Astrocyte (in vitro differentiated cells and primary cell): ENCODE measurements around the gene CDKAL1. TPM values are rescaled to one million over a fixed set of nuclear protein-coding genes. Genes with fewer than 3 reads are reported as not detected.
A peak's percentile ranks its signal among the peaks of the same experiment; 100 is the strongest.

Experiments
- DNase-seq: peaks from one replicate; pipeline ENCODE4 v3.0.0-alpha.2; 2010; ENCODE audit warnings: low read depth
- FAIRE-seq: peaks from 2 replicates; lab custom pipeline; 2011; peaks lifted over from hg19 to GRCh38; lab: Jason Lieb, UNC
- H2AFZ ChIP-seq: 2 replicates; pipeline ENCODE4 v1.6.0; 2012; ENCODE audit warnings: low read depth, low read length, inconsistent platforms
- H3K27ac ChIP-seq: 2 replicates; pipeline ENCODE4 v1.5.1; 2011; ENCODE audit warnings: low read depth, low read length, inconsistent platforms
- H3K27me3 ChIP-seq: 2 replicates; pipeline ENCODE4 v1.6.0; 2011; ENCODE audit warnings: low read length, inconsistent platforms; ENCODE audit not compliant: insufficient read depth
- H3K36me3 ChIP-seq: 2 replicates; pipeline ENCODE4 v1.5.1; 2011; ENCODE audit warnings: low read length, inconsistent platforms; ENCODE audit not compliant: insufficient read depth
- H3K4me1 ChIP-seq: 2 replicates; pipeline ENCODE4 v1.5.1; 2011; ENCODE audit warnings: low read length, inconsistent platforms; ENCODE audit not compliant: insufficient read depth
- H3K4me2 ChIP-seq: 2 replicates; pipeline ENCODE4 v1.6.0; 2012; ENCODE audit warnings: low read length, inconsistent platforms
- H3K4me3 ChIP-seq: 2 replicates; pipeline ENCODE4 v1.5.1; 2011; ENCODE audit warnings: low read depth, mild to moderate bottlenecking, low read length, inconsistent platforms; ENCODE audit not compliant: insufficient read depth
- H3K79me2 ChIP-seq: 2 replicates; pipeline ENCODE4 v1.6.0; 2012; ENCODE audit warnings: mild to moderate bottlenecking, low read length, inconsistent platforms; ENCODE audit not compliant: insufficient read depth
- H3K9ac ChIP-seq: 2 replicates; pipeline ENCODE4 v1.6.0; 2012; ENCODE audit warnings: mild to moderate bottlenecking, low read length, inconsistent platforms
- H3K9me3 ChIP-seq: 2 replicates; pipeline ENCODE4 v1.5.1; 2012; ENCODE audit warnings: low read depth, mild to moderate bottlenecking, low read length, inconsistent platforms; ENCODE audit not compliant: insufficient read depth
- H4K20me1 ChIP-seq: 2 replicates; pipeline ENCODE4 v1.6.0; 2012; ENCODE audit warnings: low read length, inconsistent platforms; ENCODE audit not compliant: insufficient read depth
- H3K27ac Mint-ChIP-seq: one replicate; pipeline ENCODE4 v1.8.0; 2021; ENCODE audit warnings: mild to moderate bottlenecking, mixed read lengths; ENCODE audit not compliant: unreplicated experiment
- H3K27me3 Mint-ChIP-seq: one replicate; pipeline ENCODE4 v1.8.0; 2021; ENCODE audit warnings: low read depth, mixed read lengths; ENCODE audit not compliant: unreplicated experiment
- H3K36me3 Mint-ChIP-seq: one replicate; pipeline ENCODE4 v1.8.0; 2021; ENCODE audit warnings: low read depth, mixed read lengths; ENCODE audit not compliant: unreplicated experiment
- H3K4me1 Mint-ChIP-seq: one replicate; pipeline ENCODE4 v1.8.0; 2021; ENCODE audit warnings: low read depth, mixed read lengths; ENCODE audit not compliant: unreplicated experiment
- H3K4me3 Mint-ChIP-seq: one replicate; pipeline ENCODE4 v1.8.0; 2021; ENCODE audit warnings: mild to moderate bottlenecking, moderate library complexity, mixed read lengths; ENCODE audit not compliant: unreplicated experiment
- H3K9me3 Mint-ChIP-seq: one replicate; pipeline ENCODE4 v1.8.0; 2021; ENCODE audit warnings: mild to moderate bottlenecking, mixed read lengths; ENCODE audit not compliant: unreplicated experiment
- EZH2 ChIP-seq: IDR thresholded peaks from 2 replicates; pipeline ENCODE4 v1.6.1; 2012; ENCODE audit warnings: mild to moderate bottlenecking, low read length, inconsistent platforms; ENCODE audit not compliant: insufficient read depth
- total RNA-seq: library from RNA; stranded (reverse); gene quantifications from 2 replicates; pipeline ENCODE4 v1.2.1, GENCODE V29; 2021
- TF ChIP-seq, protein P1 (sequence below): IDR thresholded peaks from 2 replicates; pipeline ENCODE4 v1.5.1; 2011; ENCODE audit warnings: low read depth, mild to moderate bottlenecking, inconsistent platforms, low read length, moderate library complexity; ENCODE audit not compliant: insufficient read depth

The CDKAL1 gene
- total RNA-seq, 1 donor from 2014 or later, result 13.7 TPM

DNA sequence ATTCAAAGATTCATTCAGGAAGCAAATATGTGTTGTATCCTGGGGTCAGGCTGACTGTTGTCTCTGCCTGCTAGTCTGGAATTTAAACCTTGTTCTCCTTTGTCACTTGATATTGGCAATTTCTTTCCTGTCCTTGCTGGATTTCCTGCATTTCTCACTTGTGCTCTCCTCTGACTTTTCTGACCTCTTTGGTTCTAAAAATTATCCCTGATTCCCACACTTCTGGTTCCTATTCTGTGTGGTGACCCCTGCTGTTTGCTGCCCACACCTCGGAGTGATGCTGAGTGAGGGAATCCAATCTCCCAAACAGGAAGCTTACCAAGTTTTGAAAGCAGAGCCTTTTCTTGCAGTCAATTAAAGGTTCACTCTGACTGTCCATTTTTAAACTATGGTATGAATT lies 345.3 kb downstream of the CDKAL1 start:
- peak overlapping the region; percentile 87 for H3K27ac Mint-ChIP-seq
- H3K79me2 ChIP-seq, result no peaks in the 10 kb centered on the region
- no peaks in the 10 kb centered on the region for H3K27me3 ChIP-seq
- H3K9ac ChIP-seq, result no peak overlapping the region
- no peak for DNase-seq
- peaks cover 32% of the 10 kb centered on the region for H3K4me1 ChIP-seq
- peaks cover 5% of the 10 kb centered on the region for H3K9me3 Mint-ChIP-seq
- peaks cover 35% of the 10 kb centered on the region for H3K4me1 Mint-ChIP-seq
- no peak overlapping the region for H3K4me2 ChIP-seq
- no peaks in the 10 kb centered on the region for H4K20me1 ChIP-seq
- TF ChIP-seq EZH2, result no peak
- TF ChIP-seq, protein P1, sequence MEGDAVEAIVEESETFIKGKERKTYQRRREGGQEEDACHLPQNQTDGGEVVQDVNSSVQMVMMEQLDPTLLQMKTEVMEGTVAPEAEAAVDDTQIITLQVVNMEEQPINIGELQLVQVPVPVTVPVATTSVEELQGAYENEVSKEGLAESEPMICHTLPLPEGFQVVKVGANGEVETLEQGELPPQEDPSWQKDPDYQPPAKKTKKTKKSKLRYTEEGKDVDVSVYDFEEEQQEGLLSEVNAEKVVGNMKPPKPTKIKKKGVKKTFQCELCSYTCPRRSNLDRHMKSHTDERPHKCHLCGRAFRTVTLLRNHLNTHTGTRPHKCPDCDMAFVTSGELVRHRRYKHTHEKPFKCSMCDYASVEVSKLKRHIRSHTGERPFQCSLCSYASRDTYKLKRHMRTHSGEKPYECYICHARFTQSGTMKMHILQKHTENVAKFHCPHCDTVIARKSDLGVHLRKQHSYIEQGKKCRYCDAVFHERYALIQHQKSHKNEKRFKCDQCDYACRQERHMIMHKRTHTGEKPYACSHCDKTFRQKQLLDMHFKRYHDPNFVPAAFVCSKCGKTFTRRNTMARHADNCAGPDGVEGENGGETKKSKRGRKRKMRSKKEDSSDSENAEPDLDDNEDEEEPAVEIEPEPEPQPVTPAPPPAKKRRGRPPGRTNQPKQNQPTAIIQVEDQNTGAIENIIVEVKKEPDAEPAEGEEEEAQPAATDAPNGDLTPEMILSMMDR, result no peak
- peaks cover 6% of the 10 kb centered on the region for H3K36me3 Mint-ChIP-seq
- no peaks in the 10 kb centered on the region for H3K36me3 ChIP-seq
- H3K27ac ChIP-seq, result no peak overlapping the region
- no peak overlapping the region for H2AFZ ChIP-seq
- H3K9me3 ChIP-seq, result no peaks in the 10 kb centered on the region
- H3K27me3 Mint-ChIP-seq, result no peaks in the 10 kb centered on the region
- peak overlapping the region; percentile 28 for H3K4me3 Mint-ChIP-seq
- H3K4me3 ChIP-seq, result no peak overlapping the region
- FAIRE-seq, result no peak

GRCh38 chr6:20881365-20881764 lies 347.1 kb downstream of the CDKAL1 start:
- H3K4me2 ChIP-seq, result no peak overlapping the region

DNA sequence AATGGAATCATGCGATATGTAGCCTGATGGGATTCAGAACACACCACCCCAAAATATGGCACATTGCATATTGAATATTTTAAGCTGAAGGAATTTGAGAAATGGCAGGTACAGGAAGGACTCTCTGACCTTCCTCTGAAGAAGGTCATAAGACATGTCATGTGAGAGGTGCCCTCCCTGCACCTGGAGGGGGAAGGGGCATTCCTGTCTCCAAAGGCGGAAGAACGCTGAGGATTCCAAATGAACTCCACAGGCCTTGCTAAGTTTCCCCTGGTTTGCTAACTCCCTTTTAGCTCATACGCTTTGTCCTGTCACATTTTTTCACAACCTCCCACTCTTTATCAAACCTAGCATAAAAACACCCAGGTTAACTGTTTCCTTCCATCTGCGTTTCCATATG lies 347.8 kb downstream of the CDKAL1 start:
- DNase-seq (no peak), FAIRE-seq (no peak)
- H2AFZ ChIP-seq, result no peak overlapping the region
- peaks cover 15% of the 10 kb centered on the region for H3K4me1 ChIP-seq
- no peak overlapping the region for H3K4me3 ChIP-seq
- peaks cover 20% of the 10 kb centered on the region for H3K36me3 Mint-ChIP-seq
- no peak overlapping the region for H3K27ac ChIP-seq
- no peak for TF ChIP-seq EZH2
- TF ChIP-seq, protein P1, result no peak
- H3K27ac Mint-ChIP-seq, result no peak overlapping the region
- H3K27me3 ChIP-seq, result no peaks in the 10 kb centered on the region
- no peaks in the 10 kb centered on the region for H3K36me3 ChIP-seq
- peaks cover 22% of the 10 kb centered on the region for H3K4me1 Mint-ChIP-seq
- H3K9ac ChIP-seq, result no peak overlapping the region
- H3K4me3 Mint-ChIP-seq, result no peak overlapping the region
- no peaks in the 10 kb centered on the region for H4K20me1 ChIP-seq
- peaks cover 5% of the 10 kb centered on the region for H3K9me3 ChIP-seq
- no peak overlapping the region for H3K4me2 ChIP-seq
- H3K27me3 Mint-ChIP-seq, result no peaks in the 10 kb centered on the region
- no peaks in the 10 kb centered on the region for H3K79me2 ChIP-seq
- H3K9me3 Mint-ChIP-seq, result peaks cover 20% of the 10 kb centered on the region

More at GRCh38 chr6:20881365-20881764, 347.1 kb downstream of the CDKAL1 start:
- Histone ChIP-seq H3K9me3 (peaks cover 5% of the 10 kb centered on the region), H3K36me3 (no peaks in the 10 kb centered on the region), H4K20me1 (no peaks in the 10 kb centered on the region), H3K9ac (no peak overlapping the region), H3K27ac (no peak overlapping the region), H3K79me2 (no peaks in the 10 kb centered on the region), H3K4me1 (peaks cover 21% of the 10 kb centered on the region), H3K27me3 (no peaks in the 10 kb centered on the region), H3K4me3 (no peak overlapping the region), H2AFZ (no peak overlapping the region)
- no peak for FAIRE-seq
- peaks cover 28% of the 10 kb centered on the region for H3K4me1 Mint-ChIP-seq
- H3K27ac Mint-ChIP-seq, result no peak overlapping the region
- H3K4me3 Mint-ChIP-seq, result no peak overlapping the region
- no peak for DNase-seq
- H3K27me3 Mint-ChIP-seq, result no peaks in the 10 kb centered on the region
- TF ChIP-seq EZH2, result no peak
- peaks cover 20% of the 10 kb centered on the region for H3K9me3 Mint-ChIP-seq
- peaks cover 18% of the 10 kb centered on the region for H3K36me3 Mint-ChIP-seq
